Suprapubic skin (tissue), 4 donors: ENCODE data around the gene SMIM1. TPM values are rescaled to one million over a fixed set of nuclear protein-coding genes. Genes with fewer than 3 reads are reported as not detected.

Experiments
- DNase-seq, 2 donors: peaks; one replicate each; pipeline ENCODE4 v3.0.0-alpha.2; 2019; ENCODE audit warnings: low spot score in 2 of 2
- H3K27ac ChIP-seq: fragments of 200-600 bp; sonication (generic); one replicate; pipeline ENCODE4 v1.5.1; 2019
- H3K27me3 ChIP-seq: fragments of 200-600 bp; sonication (generic); one replicate; pipeline ENCODE4 v1.5.1; 2019
- H3K36me3 ChIP-seq: fragments of 200-600 bp; sonication (generic); one replicate; pipeline ENCODE4 v1.5.1; 2019
- H3K4me1 ChIP-seq: fragments of 200-600 bp; sonication (generic); one replicate; pipeline ENCODE4 v1.5.1; 2019
- H3K4me3 ChIP-seq: fragments of 200-600 bp; sonication (generic); one replicate; pipeline ENCODE4 v1.5.1; 2019; ENCODE audit warnings: mild to moderate bottlenecking
- H3K9me3 ChIP-seq: fragments of 200-600 bp; sonication (generic); one replicate; pipeline ENCODE4 v1.5.1; 2019
- CTCF ChIP-seq, 2 donors: fragments of 200-600 bp in 1 of 2; fragments of 450-650 bp in 1 of 2; sonication (generic) in 1 of 2; IDR thresholded peaks; one replicate each; pipeline ENCODE4 v1.5.1; 2016 to 2019; ENCODE audit warnings: antibody characterized with exemption in 2 of 2, mild to moderate bottlenecking in 1 of 2, moderate library complexity in 1 of 2
- EP300 ChIP-seq: sonication (generic); formaldehyde crosslinking; IDR thresholded peaks from one replicate; pipeline ENCODE4 v1.6.1; 2017; ENCODE audit warnings: antibody characterized with exemption
- POLR2A ChIP-seq, 2 donors: fragments of 450-650 bp; IDR thresholded peaks; one replicate each; pipeline ENCODE4 v1.6.1; 2017; ENCODE audit warnings: antibody characterized with exemption in 2 of 2, mild to moderate bottlenecking in 2 of 2, moderate library complexity in 2 of 2
- POLR2AphosphoS5 ChIP-seq, 3 donors: sonication (generic); formaldehyde crosslinking; IDR thresholded peaks; one replicate each; pipeline ENCODE4 v1.6.1; 2017; ENCODE audit warnings: antibody characterized with exemption in 3 of 3
- WGBS: methylation state at CpG from one replicate; pipeline ENCODE4 v1.1.5; 2018; 5-methylcytosine and 5-hydroxymethylcytosine counted together
- total RNA-seq, 4 donors: library from RNA; depleted of rRNA; stranded (reverse); fragments of >200 nt; gene quantifications; one replicate each; pipeline ENCODE4 v1.1.0, GENCODE V29; 2016

The SMIM1 gene
- total RNA-seq, 4 donors from 2014 or later = 3.2 to 8.4 (median 3.4) TPM; not detected in 1

- Histone ChIP-seq H3K4me3 (no peak overlapping the region), H3K4me1 (peaks cover 41% of the 10 kb centered on the region), H3K27me3 (no peaks in the 10 kb centered on the region), H3K9me3 (no peaks in the 10 kb centered on the region), H3K27ac (no peak overlapping the region), H3K36me3 (peaks cover 26% of the 10 kb centered on the region)
- TF ChIP-seq POLR2A (IDR thresholded peaks at IDR 0.05) (no peak), CTCF (IDR thresholded peaks at IDR 0.05) (no peak), POLR2AphosphoS5 (IDR thresholded peaks at IDR 0.05) (no peak), EP300 (no peak)
- peak in 1 of 2 donors; percentile 40 for DNase-seq
- WGBS = 95% methylated on average over 6 of the region's 10 CpGs
Observed at GRCh38 chr1:3744646-3745045, 27.9 kb upstream of the SMIM1 start.

- Histone ChIP-seq H3K9me3 (no peaks in the 10 kb centered on the region), H3K4me1 (peaks cover 41% of the 10 kb centered on the region), H3K36me3 (peaks cover 24% of the 10 kb centered on the region), H3K27me3 (no peaks in the 10 kb centered on the region), H3K27ac (no peak overlapping the region), H3K4me3 (no peak overlapping the region)
- peak in 1 of 2 donors; percentile 46 for DNase-seq
- no peak for TF ChIP-seq POLR2AphosphoS5 (IDR thresholded peaks at IDR 0.05)
- 92% methylated on average over 12 of the region's 12 CpGs for WGBS
Observed at GRCh38 chr1:3745071-3745470, 27.5 kb upstream of the SMIM1 start.

GRCh38 chr1:3745590-3746381 lies 26.8 kb upstream of the SMIM1 start:
- TF ChIP-seq POLR2AphosphoS5 (IDR thresholded peaks at IDR 0.05) (no peak), CTCF (IDR thresholded peaks at IDR 0.05) (no peak), EP300 (no peak), POLR2A (IDR thresholded peaks at IDR 0.05) (no peak)
- WGBS = 80% methylated on average over 20 of the region's 25 CpGs
- H3K27ac ChIP-seq = no peak overlapping the region

DNA sequence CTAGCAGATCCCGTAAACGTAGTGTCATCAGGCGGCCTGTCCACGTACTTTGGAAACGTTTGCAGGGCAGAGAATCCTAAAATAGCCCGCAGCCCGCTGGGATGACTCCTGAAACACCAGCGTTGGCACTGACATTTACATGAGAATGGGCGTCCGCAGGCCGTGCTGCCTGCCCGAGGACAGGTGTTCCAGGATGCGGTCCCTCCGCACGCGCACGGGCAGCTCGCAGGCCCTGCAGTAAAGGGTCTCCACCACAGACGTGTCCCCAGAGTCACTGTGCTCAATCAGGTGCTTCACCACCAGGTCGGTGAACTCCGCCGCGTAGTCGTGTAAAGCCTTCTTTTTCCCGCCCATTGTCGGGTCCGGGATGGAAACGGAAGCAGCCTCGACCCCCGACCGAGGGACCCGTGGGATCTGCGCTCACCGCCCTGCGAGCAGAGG lies 26.1 kb upstream of the SMIM1 start:
- peaks cover 41% of the 10 kb centered on the region for H3K4me1 ChIP-seq
- WGBS = 6% methylated on average over 16 of the region's 35 CpGs
- H3K36me3 ChIP-seq = peaks cover 18% of the 10 kb centered on the region
- TF ChIP-seq EP300 = no peak
- TF ChIP-seq CTCF (IDR thresholded peaks at IDR 0.05) = no peak
- TF ChIP-seq POLR2A (IDR thresholded peaks at IDR 0.05) = no peak
- no peak for TF ChIP-seq POLR2AphosphoS5 (IDR thresholded peaks at IDR 0.05)
- DNase-seq = peak; percentile 58 to 66
- no peak overlapping the region for H3K27ac ChIP-seq
- H3K27me3 ChIP-seq = peaks cover 4% of the 10 kb centered on the region
- H3K9me3 ChIP-seq = no peaks in the 10 kb centered on the region
- H3K4me3 ChIP-seq = peak overlapping the region; percentile 68

More at GRCh38 chr1:3745590-3746381, 26.8 kb upstream of the SMIM1 start:
- Histone ChIP-seq H3K4me1 (peaks cover 41% of the 10 kb centered on the region), H3K36me3 (peaks cover 22% of the 10 kb centered on the region), H3K9me3 (no peaks in the 10 kb centered on the region), H3K4me3 (peak overlapping the region; percentile 68), H3K27me3 (no peaks in the 10 kb centered on the region)
- DNase-seq = peak; percentile 59 to 67

DNA sequence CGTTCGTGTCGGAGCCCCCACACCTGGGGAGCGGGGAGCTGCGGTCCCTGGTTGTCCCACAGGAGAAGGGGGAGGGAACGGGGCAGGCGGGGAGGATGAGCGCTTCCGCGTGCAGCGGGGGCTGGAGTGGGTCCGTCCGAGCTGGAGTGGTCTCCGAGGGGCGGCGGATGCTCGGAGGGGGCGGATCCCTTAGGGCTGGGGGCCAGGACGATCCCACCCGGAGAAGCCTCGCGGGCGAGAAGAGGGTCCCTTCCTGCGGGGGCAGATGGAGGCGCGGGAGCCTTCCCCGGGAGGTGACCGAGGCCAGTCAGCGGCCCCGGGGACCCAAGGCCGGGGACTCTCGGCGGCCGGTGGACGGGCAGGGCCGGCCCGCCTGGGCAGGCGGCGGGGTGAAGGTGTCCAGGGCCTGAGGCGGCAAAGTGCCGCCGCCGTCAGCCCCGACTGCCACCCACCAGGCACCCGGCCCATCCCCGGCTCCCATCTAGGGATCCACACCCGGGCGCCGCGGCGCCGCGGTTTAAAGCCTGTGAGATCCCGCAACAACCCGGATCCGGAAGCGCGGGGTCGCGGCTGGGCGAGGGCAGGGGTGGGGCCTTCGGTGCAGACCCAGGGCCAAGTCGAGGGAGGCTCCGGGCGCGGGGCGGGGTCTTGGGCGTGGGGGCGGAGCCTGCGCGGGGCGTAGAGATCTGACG lies 25.6 kb upstream of the SMIM1 start:
- peaks cover 13% of the 10 kb centered on the region for H3K36me3 ChIP-seq
- peak overlapping the region; percentile 68 for H3K4me3 ChIP-seq
- peaks cover 4% of the 10 kb centered on the region for H3K27me3 ChIP-seq
- H3K4me1 ChIP-seq = peaks cover 41% of the 10 kb centered on the region
- no peaks in the 10 kb centered on the region for H3K9me3 ChIP-seq
- 0% methylated on average over 8 of the region's 73 CpGs for WGBS
- peak overlapping the region; percentile 55 for H3K27ac ChIP-seq
- peak; percentile 92 to 93 for DNase-seq
- TF ChIP-seq EP300 (no peak), POLR2A (IDR thresholded peaks at IDR 0.05) (peak in 1 of 2 donors; percentile 29)

DNA sequence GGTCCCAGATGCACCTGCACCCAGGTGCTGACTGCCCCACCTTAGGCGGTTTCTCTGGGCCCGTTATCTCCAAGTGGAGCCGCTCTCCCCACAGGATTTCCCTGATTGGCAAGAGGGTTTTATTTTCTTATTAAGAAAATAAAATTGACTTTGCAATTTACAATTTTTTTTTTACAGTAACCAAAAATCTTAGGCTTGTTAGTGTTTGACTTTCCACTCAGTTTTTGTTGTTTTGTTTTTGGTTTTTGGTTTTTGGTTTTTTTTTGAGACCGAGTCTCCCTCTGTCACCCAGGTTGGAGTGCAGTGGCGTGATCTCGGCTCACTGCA lies 25.1 kb upstream of the SMIM1 start:
- TF ChIP-seq POLR2AphosphoS5 (IDR thresholded peaks at IDR 0.05) = no peak
- no peak for TF ChIP-seq POLR2A (IDR thresholded peaks at IDR 0.05)
- no peak for TF ChIP-seq CTCF (IDR thresholded peaks at IDR 0.05)
- no peak for TF ChIP-seq EP300
- Histone ChIP-seq H3K27me3 (peaks cover 6% of the 10 kb centered on the region), H3K9me3 (no peaks in the 10 kb centered on the region), H3K4me1 (peaks cover 41% of the 10 kb centered on the region), H3K36me3 (peaks cover 8% of the 10 kb centered on the region), H3K4me3 (peak overlapping the region; percentile 68), H3K27ac (no peak overlapping the region)
- no peak for DNase-seq
- 31% methylated on average over 6 of the region's 6 CpGs for WGBS
